Psoas muscle (tissue), 8 donors: Measurements from ENCODE around the gene RAB39A. TPM values are rescaled to one million over a fixed set of nuclear protein-coding genes. Genes with fewer than 3 reads are reported as not detected.

ENCODE experiments used
- ATAC-seq, 4 donors: fragments of 200-7000 bp; cut with Tn5 transposase; one replicate each; pipeline ENCODE4 v1.9.1; 2020; ENCODE audit warnings: moderate library complexity in 3 of 4, mild to moderate bottlenecking in 2 of 4
- DNase-seq, 2 donors: peaks; one replicate each; pipeline ENCODE4 v3.0.0-alpha.2; 2020
- H3K27ac ChIP-seq: fragments of 200-600 bp; one replicate; pipeline ENCODE4 v1.8.0; 2022
- H3K27me3 ChIP-seq, 3 donors: fragments of 200-600 bp in 1 of 3; one replicate each; pipeline versions ENCODE4 v1.6.1 to v1.8.0; 2013 to 2022; ENCODE audit warnings: low read length in 2 of 3, mild to moderate bottlenecking in 2 of 3, moderate library complexity in 1 of 3; ENCODE audit not compliant: insufficient read depth in 3 of 3
- H3K36me3 ChIP-seq, 2 donors: fragments of 200-600 bp in 1 of 2; one replicate each; pipeline versions ENCODE4 v1.6.1 to v1.8.0; 2013 to 2022; ENCODE audit warnings: low read depth in 1 of 2, mild to moderate bottlenecking in 1 of 2, moderate library complexity in 1 of 2; ENCODE audit not compliant: insufficient read depth in 1 of 2
- H3K4me1 ChIP-seq: fragments of 200-600 bp; one replicate; pipeline ENCODE4 v1.8.0; 2022
- H3K4me3 ChIP-seq: fragments of 200-600 bp; one replicate; pipeline ENCODE4 v1.8.0; 2022; ENCODE audit warnings: mild to moderate bottlenecking
- H3K9me3 ChIP-seq: fragments of 200-600 bp; one replicate; pipeline ENCODE4 v1.8.0; 2022
- CTCF ChIP-seq: fragments of 200-600 bp; IDR thresholded peaks from one replicate; pipeline ENCODE4 v1.8.0; 2022; ENCODE audit warnings: antibody characterized with exemption
- WGBS, 3 donors: extraction: QIAGEN DNeasy Blood & Tissue Kit; methylation state at CpG; one replicate each; pipeline versions ENCODE4 v1.1.6 to v1.1.7; 2013; 5-methylcytosine and 5-hydroxymethylcytosine counted together
- intact Hi-C, 2 donors: fragments of 100-400 bp; cut with DNase I; formaldehyde crosslinking; loops; one replicate each; pipeline versions ENCODE4 v1.11.0 to v1.14.2; 2022
- polyA plus RNA-seq, 3 donors: library from polyadenylated mRNA; stranded (reverse); fragments of 200-250 nt; gene quantifications; one replicate each; pipeline ENCODE4 v1.2.3, GENCODE V29; 2013
- total RNA-seq, 4 donors: library from RNA; stranded (reverse); fragmentation: NEBNext Ultra II Directional in 2 of 4; extraction: Animal tissue kit (Norgen Biotek cat#: 25700) in 2 of 4; gene quantifications; one replicate each; pipeline versions ENCODE4 v1.2.1 to v1.2.4, GENCODE V29; 2021 to 2023
- donor health status: healthy with polysubstance abuse.
- donor health status: DM: no; HTN: no; CAD: no; lungs with moderate emphysema.
- donor health status: Bipolar disorder and iron deficiency.
- donor health status: healthy.
- donor health status: DM: yes; HTN: yes; CAD: no.
- donor health status: DM: no; HTN: no; CAD: no.
- donor health status: DM: no; HTN: no; CAD: no.
- donor health status: DM: yes; HTN: yes; CAD: no.

Gene RAB39A
- total and polyA plus RNA-seq, 7 donors: 0.04 to 0.45 (median 0.23) TPM; not detected in 1

DNA sequence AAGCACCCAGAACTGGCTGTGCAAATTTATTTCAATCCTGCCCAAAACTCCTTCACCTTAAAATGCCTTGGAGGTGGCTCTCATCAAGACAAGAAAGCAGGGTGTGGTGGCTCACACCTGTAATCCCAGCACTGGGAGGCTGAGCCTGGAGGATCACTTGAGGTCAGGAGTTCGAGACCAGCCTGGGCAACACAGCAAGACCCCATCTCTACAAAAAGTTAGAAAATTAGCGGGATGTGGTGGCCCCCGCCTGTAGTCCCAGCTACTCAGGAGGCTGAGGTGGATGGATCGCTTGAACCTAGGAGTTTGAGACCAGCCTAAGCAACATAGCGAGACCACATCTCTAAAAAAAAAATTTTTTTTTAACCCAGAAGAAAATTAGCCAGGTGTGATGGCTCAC, 689 bp upstream of the RAB39A start:
- H3K9me3 ChIP-seq: no peaks in the 10 kb centered on the region
- H3K27ac ChIP-seq: no peak overlapping the region
- DNase-seq: no peak
- intact Hi-C loops: no loop called here
- 76 to 88% (median 85%) methylated on average over 5 of the region's 5 CpGs for WGBS, 3 donors
- ATAC-seq: no peak
- H3K36me3 ChIP-seq: no peaks in the 10 kb centered on the region
- peak overlapping the region; percentile 57 for H3K4me3 ChIP-seq
- H3K4me1 ChIP-seq: peaks cover 5% of the 10 kb centered on the region
- TF ChIP-seq CTCF: no peak
- peaks cover 0 to 60% (median 18%) of the 10 kb centered on the region in 3 donors for H3K27me3 ChIP-seq

DNA sequence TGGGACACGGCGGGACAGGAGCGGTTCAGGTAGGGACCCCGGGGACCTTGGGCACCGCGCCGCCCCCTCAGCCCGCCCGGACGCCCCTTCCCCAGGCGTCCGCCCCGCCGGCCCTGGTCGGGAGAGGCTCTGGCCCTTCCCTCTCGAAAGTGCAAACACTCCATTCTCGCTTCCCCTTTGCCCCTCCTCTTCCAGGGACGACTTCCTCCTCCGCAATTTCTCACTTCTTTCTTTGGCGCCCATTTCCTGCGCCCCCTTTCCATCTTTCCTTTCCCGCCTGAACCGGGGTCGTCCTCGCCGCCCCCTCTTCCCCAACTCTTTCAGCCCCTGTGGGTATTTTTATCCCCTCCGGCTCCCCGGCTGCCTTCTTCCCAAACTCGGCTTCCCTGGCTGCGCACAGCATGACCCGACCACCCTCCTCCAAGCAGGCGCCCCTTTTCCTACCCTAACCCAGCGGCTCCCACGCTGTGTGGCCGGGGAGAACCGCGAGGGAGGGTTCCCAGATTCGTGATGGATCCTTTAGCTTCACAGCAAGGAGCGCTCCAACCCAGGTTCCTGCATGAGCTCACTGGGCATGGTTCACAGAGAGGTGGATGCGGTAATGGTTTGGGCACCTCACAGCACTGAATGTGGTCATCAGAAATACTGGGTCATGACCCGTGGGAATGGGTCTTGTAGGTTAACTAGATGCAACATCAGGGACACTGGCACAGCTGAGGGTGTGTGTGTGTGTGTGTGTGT, 689 bp downstream of the RAB39A start:
- H3K4me3 ChIP-seq: peak overlapping the region; percentile 57
- DNase-seq (peak in 1 of 2 donors; percentile 50), ATAC-seq (peak in 3 of 4 donors; percentile 2 to 36 (median 10))
- no peaks in the 10 kb centered on the region for H3K9me3 ChIP-seq
- 1 to 2% (median 1%) methylated on average over 31 to 41 of the region's 41 CpGs for WGBS, 3 donors
- no peaks in the 10 kb centered on the region for H3K36me3 ChIP-seq
- peaks cover 0 to 60% (median 18%) of the 10 kb centered on the region in 3 donors for H3K27me3 ChIP-seq
- H3K27ac ChIP-seq: no peak overlapping the region
- H3K4me1 ChIP-seq: peaks cover 5% of the 10 kb centered on the region
- TF ChIP-seq CTCF: no peak
- intact Hi-C loops: no loop called here

DNA sequence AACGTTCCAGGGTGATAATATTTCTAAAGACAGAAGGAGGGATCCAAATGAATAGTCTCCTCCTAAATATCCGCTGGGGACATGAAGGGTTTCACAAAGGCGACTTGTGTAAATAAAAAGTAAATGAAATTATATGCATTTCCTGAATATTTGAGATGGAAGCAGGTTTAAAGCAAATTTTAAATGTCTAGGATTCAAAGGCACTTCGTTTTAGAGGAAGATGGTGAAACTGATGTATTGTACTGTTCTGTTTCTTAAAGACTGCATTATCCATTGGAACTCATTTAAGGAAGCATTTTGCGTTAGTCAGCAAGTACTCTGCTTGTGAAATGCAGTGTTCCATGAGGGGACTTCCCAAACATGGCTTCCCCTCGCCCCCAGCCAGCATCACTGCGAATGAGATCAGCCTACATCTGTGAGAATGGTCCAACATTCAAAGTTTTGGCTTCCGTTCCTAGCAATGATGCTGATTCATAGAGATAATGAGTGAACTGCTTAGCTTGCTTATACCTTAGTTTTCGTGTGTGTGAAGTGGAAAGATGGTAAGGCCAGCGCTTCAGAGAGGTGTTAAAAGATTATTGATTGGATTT, 1.5 kb downstream of the RAB39A start:
- intact Hi-C loops: no loop called here
- no peak for TF ChIP-seq CTCF
- ATAC-seq: no peak
- Histone ChIP-seq H3K4me3 (peak overlapping the region; percentile 57), H3K27ac (no peak overlapping the region), H3K36me3 (no peaks in the 10 kb centered on the region), H3K27me3 (peaks cover 0 to 59% (median 18%) of the 10 kb centered on the region in 3 donors), H3K4me1 (peaks cover 5% of the 10 kb centered on the region), H3K9me3 (no peaks in the 10 kb centered on the region)
- 35 to 41% (median 40%) methylated on average over 10 of the region's 10 CpGs for WGBS, 3 donors
- DNase-seq: no peak

DNA sequence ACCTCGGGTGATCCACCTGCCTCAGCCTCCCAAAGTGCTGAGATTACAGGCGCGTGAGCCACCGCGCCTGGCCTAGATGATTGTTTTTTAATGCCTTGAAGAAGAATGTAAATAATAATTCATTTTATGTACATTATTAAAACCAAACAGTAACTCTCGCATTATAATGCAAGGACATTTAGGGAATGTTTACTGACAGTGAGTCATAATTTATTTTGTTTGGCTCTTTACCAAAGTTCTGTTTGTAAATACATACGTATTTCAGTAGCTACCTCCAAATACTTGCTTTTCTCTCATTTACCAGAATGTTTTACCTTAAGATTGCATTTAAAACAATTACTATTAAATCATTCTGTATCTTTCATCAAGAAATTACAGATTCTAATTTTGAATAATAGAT, 3.0 kb downstream of the RAB39A start:
- Histone ChIP-seq H3K27ac (no peak overlapping the region), H3K4me1 (peaks cover 5% of the 10 kb centered on the region), H3K4me3 (no peak overlapping the region), H3K36me3 (no peaks in the 10 kb centered on the region), H3K27me3 (peaks cover 0 to 49% (median 18%) of the 10 kb centered on the region in 3 donors), H3K9me3 (no peaks in the 10 kb centered on the region)
- DNase-seq: no peak
- 88 to 89% (median 88%) methylated on average over 7 of the region's 7 CpGs for WGBS, 3 donors
- intact Hi-C loops: no loop called here
- TF ChIP-seq CTCF: no peak
- no peak for ATAC-seq
